HEK293 (cell line): ENCODE measurements around the gene NPHP1.
A peak's percentile ranks its signal among the peaks of the same experiment; 100 is the strongest.

Experiments used
- CTCF ChIA-PET: fragments of 350-600 bp; formaldehyde crosslinking; extraction: SDS; loops from one replicate; lab custom pipeline; 2021; ENCODE audit warnings: antibody characterized with exemption; lab: Yijun Ruan, JAX
- POLR2A ChIA-PET: fragments of 300-600 bp; formaldehyde crosslinking; extraction: SDS; loops from one replicate; lab custom pipeline; 2020; ENCODE audit warnings: antibody characterized with exemption, inconsistent platforms; lab: Yijun Ruan, JAX
- H3K27ac ChIP-seq: fragments of 200-500 bp; sonication (Bioruptor generic); 2 replicates; pipeline ENCODE4 v1.5.1; 2014; ENCODE audit warnings: low read depth, low read length, control low read depth, inconsistent platforms; ENCODE audit errors: extremely low read depth
- H3K36me3 ChIP-seq, 2 experiments: fragments of 200-500 bp in 1 of 2; sonication (Bioruptor generic) in 1 of 2; 1 replicate in 1 of 2; 2 replicates in 1 of 2; pipeline ENCODE4 v1.5.1; 2014 to 2017; ENCODE audit warnings: inconsistent platforms in 2 of 2, low read length in 2 of 2; ENCODE audit not compliant: control insufficient read depth in 2 of 2, insufficient read depth in 1 of 2
- H3K4me1 ChIP-seq: fragments of 200-500 bp; sonication (Bioruptor generic); 2 replicates; pipeline ENCODE4 v1.5.1; 2014; ENCODE audit warnings: mild to moderate bottlenecking, low read length, inconsistent platforms; ENCODE audit not compliant: control insufficient read depth, insufficient read depth
- H3K4me3 ChIP-seq: 2 replicates; pipeline ENCODE4 v1.5.1; 2011; ENCODE audit warnings: low read depth, mild to moderate bottlenecking, control low read depth, low read length, moderate library complexity
- H3K9me3 ChIP-seq: fragments of 200-500 bp; sonication (Bioruptor generic); 2 replicates; pipeline ENCODE4 v1.5.1; 2014; ENCODE audit warnings: low read depth, low read length, inconsistent platforms; ENCODE audit not compliant: control insufficient read depth, insufficient read depth
- GLIS1 ChIP-seq: fragments of 450-650 bp; formaldehyde crosslinking; IDR thresholded peaks from 2 replicates; pipeline ENCODE4 v1.5.1; 2016; ENCODE audit warnings: missing biosample characterization, missing genetic modification characterization
- HOXD13 ChIP-seq: sonication (generic); formaldehyde crosslinking; IDR thresholded peaks from 2 replicates; pipeline ENCODE4 v1.8.0; 2022; ENCODE audit warnings: missing genetic modification reagents, borderline replicate concordance
- MZF1 ChIP-seq: fragments of 450-650 bp; formaldehyde crosslinking; IDR thresholded peaks from 2 replicates; pipeline ENCODE4 v1.5.1; 2017; ENCODE audit warnings: missing biosample characterization, missing genetic modification characterization, borderline replicate concordance
- PRDM4 ChIP-seq: fragments of 450-650 bp; formaldehyde crosslinking; IDR thresholded peaks from 2 replicates; pipeline ENCODE4 v1.5.1; 2017; ENCODE audit warnings: missing biosample characterization, missing genetic modification characterization
- ZBTB7A ChIP-seq: fragments of 450-650 bp; formaldehyde crosslinking; IDR thresholded peaks from 2 replicates; pipeline ENCODE4 v1.5.1; 2016; ENCODE audit warnings: low read depth, missing biosample characterization, missing genetic modification characterization
- ZFP3 ChIP-seq: fragments of 450-650 bp; formaldehyde crosslinking; IDR thresholded peaks from 2 replicates; pipeline ENCODE4 v1.5.1; 2016; ENCODE audit warnings: low read depth, missing biosample characterization, missing genetic modification characterization
- ZNF433 ChIP-seq: fragments of 450-650 bp; formaldehyde crosslinking; IDR thresholded peaks from 2 replicates; pipeline ENCODE4 v1.5.1; 2016; ENCODE audit warnings: missing biosample characterization, missing genetic modification characterization, low read depth
- TF ChIP-seq, protein P1 (sequence below): fragments of 450-650 bp; formaldehyde crosslinking; IDR thresholded peaks from 2 replicates; pipeline ENCODE4 v1.5.1; 2016; ENCODE audit warnings: missing biosample characterization, missing genetic modification characterization
- TF ChIP-seq, protein P2 (sequence below): fragments of 450-650 bp; formaldehyde crosslinking; IDR thresholded peaks from 2 replicates; pipeline ENCODE4 v1.5.1; 2016; ENCODE audit warnings: missing biosample characterization, missing genetic modification characterization, low read depth

NPHP1 gene

GRCh38 chr2:110104025-110104771 is 100.6 kb downstream of the NPHP1 start:
- POLR2A ChIA-PET = no interaction called here
- Histone ChIP-seq H3K4me3 (no peak overlapping the region), H3K4me1 (peaks cover 23% of the 10 kb centered on the region), H3K36me3 (no peaks in the 10 kb centered on the region), H3K27ac (no peak overlapping the region), H3K9me3 (no peaks in the 10 kb centered on the region)
- CTCF ChIA-PET = no interaction called here
- 0 out of 2 replicates have a peak, but pooled peaks have one; percentile 38 for TF ChIP-seq MZF1
- TF ChIP-seq HOXD13 = no peak
- TF ChIP-seq ZBTB7A (tag by site-specific recombination) = no peak
- no peak for TF ChIP-seq GLIS1 (tag by site-specific recombination)

GRCh38 chr2:110103061-110103961 is 101.5 kb downstream of the NPHP1 start:
- CTCF ChIA-PET = no interaction called here
- H3K9me3 ChIP-seq = no peaks in the 10 kb centered on the region

More at GRCh38 chr2:110103061-110103961, 101.5 kb downstream of the NPHP1 start:
- POLR2A ChIA-PET = no interaction called here
- TF ChIP-seq PRDM4 (tag by site-specific recombination) (no peak), ZNF433 (tag by site-specific recombination) (no peak), ZFP3 (tag by site-specific recombination) (no peak)
- TF ChIP-seq, protein P1, sequence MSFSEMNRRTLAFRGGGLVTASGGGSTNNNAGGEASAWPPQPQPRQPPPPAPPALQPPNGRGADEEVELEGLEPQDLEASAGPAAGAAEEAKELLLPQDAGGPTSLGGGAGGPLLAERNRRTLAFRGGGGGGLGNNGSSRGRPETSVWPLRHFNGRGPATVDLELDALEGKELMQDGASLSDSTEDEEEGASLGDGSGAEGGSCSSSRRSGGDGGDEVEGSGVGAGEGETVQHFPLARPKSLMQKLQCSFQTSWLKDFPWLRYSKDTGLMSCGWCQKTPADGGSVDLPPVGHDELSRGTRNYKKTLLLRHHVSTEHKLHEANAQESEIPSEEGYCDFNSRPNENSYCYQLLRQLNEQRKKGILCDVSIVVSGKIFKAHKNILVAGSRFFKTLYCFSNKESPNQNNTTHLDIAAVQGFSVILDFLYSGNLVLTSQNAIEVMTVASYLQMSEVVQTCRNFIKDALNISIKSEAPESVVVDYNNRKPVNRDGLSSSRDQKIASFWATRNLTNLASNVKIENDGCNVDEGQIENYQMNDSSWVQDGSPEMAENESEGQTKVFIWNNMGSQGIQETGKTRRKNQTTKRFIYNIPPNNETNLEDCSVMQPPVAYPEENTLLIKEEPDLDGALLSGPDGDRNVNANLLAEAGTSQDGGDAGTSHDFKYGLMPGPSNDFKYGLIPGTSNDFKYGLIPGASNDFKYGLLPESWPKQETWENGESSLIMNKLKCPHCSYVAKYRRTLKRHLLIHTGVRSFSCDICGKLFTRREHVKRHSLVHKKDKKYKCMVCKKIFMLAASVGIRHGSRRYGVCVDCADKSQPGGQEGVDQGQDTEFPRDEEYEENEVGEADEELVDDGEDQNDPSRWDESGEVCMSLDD (tag by site-specific recombination) = no peak
- TF ChIP-seq, protein P2, sequence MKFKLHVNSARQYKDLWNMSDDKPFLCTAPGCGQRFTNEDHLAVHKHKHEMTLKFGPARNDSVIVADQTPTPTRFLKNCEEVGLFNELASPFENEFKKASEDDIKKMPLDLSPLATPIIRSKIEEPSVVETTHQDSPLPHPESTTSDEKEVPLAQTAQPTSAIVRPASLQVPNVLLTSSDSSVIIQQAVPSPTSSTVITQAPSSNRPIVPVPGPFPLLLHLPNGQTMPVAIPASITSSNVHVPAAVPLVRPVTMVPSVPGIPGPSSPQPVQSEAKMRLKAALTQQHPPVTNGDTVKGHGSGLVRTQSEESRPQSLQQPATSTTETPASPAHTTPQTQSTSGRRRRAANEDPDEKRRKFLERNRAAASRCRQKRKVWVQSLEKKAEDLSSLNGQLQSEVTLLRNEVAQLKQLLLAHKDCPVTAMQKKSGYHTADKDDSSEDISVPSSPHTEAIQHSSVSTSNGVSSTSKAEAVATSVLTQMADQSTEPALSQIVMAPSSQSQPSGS (tag by site-specific recombination) = no peak
- Histone ChIP-seq H3K27ac (no peak overlapping the region), H3K36me3 (no peaks in the 10 kb centered on the region), H3K4me1 (peaks cover 23% of the 10 kb centered on the region), H3K4me3 (no peak overlapping the region)
